ENCODE data around the gene SEMA4G.

DNA sequence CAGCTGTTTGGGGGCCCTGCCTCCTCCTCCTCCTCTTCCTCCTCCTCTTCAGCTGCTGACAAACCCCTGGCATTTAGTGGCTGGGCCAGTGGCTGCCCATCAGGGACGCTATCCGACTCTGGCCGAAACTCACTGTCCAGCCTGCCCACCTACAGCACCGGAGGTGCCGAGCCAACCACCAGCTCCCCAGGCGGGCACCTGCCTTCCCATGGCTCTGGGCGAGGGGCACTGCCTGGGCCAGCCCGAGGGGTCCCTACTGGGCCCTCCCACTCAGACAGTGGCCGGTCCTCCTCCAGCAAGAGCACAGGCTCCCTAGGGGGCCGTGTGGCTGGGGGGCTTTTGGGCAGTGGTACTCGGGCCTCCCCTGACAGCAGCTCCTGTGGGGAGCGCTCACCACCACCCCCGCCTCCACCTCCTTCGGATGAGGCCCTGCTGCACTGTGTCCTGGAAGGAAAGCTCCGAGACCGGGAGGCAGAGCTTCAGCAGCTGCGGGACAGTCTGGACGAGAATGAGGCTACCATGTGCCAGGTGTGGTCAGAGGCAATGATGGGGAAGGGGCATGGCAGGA lies 34.4 kb downstream of the SEMA4G start:
- TF ChIP-seq EZH2 (IDR thresholded peaks at IDR 0.05; ENCODE audit: low read depth) = no peak
- TF ChIP-seq, protein P1, sequence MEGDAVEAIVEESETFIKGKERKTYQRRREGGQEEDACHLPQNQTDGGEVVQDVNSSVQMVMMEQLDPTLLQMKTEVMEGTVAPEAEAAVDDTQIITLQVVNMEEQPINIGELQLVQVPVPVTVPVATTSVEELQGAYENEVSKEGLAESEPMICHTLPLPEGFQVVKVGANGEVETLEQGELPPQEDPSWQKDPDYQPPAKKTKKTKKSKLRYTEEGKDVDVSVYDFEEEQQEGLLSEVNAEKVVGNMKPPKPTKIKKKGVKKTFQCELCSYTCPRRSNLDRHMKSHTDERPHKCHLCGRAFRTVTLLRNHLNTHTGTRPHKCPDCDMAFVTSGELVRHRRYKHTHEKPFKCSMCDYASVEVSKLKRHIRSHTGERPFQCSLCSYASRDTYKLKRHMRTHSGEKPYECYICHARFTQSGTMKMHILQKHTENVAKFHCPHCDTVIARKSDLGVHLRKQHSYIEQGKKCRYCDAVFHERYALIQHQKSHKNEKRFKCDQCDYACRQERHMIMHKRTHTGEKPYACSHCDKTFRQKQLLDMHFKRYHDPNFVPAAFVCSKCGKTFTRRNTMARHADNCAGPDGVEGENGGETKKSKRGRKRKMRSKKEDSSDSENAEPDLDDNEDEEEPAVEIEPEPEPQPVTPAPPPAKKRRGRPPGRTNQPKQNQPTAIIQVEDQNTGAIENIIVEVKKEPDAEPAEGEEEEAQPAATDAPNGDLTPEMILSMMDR (conservative IDR thresholded peaks at IDR 0.05) = no peak

Measured in PC-9 (cell line).